GM21723 (cell line): ENCODE measurements around the gene KRT79.
"Not testable (repeated sequence)": the region's sequence is repeated elsewhere in the genome, so short reads cannot be mapped to it uniquely, and the experiment has no call there.

Source experiments
- ATAC-seq: cut with Tn5 transposase; IDR thresholded peaks from one replicate; pipeline ENCODE4 v1.9.1; 2021; ENCODE audit warnings: mild to moderate bottlenecking, moderate library complexity; ENCODE audit not compliant: unreplicated experiment

KRT79 gene

GRCh38 chr12:52833922-52834726 lies at the start of gene KRT79:
TSS of gene KRT79 (minus strand) at chr12:52834311. CDS start at chr12:52834260, 51 bp downstream.
- ATAC-seq: no peak

GRCh38 chr12:52880499-52880898 lies 46.4 kb upstream of the KRT79 start:
- not testable (repeated sequence) for ATAC-seq

GRCh38 chr12:52879394-52880351 lies 45.6 kb upstream of the KRT79 start:
- no peak for ATAC-seq

GRCh38 chr12:52878507-52879393 lies 44.6 kb upstream of the KRT79 start:
- ATAC-seq: no peak

- no peak for ATAC-seq
These were observed 43.1 kb upstream of the KRT79 start for GRCh38 chr12:52877242-52877641.

GRCh38 chr12:52876372-52876771 lies 42.3 kb upstream of the KRT79 start:
- ATAC-seq: no peak

GRCh38 chr12:52874573-52875435 lies 40.7 kb upstream of the KRT79 start:
- no peak for ATAC-seq

- ATAC-seq: peak; percentile 43
These were observed 39.9 kb upstream of the KRT79 start for GRCh38 chr12:52873832-52874572.

GRCh38 chr12:52873513-52873831 lies 39.4 kb upstream of the KRT79 start:
- no peak for ATAC-seq

GRCh38 chr12:52872644-52873389 lies 38.7 kb upstream of the KRT79 start:
- ATAC-seq: no peak

- ATAC-seq: no peak
These were observed 37.4 kb upstream of the KRT79 start for GRCh38 chr12:52871291-52872039.

GRCh38 chr12:52870361-52871290 lies 36.5 kb upstream of the KRT79 start:
- ATAC-seq: peak; percentile 60

GRCh38 chr12:52867642-52868041 lies 33.5 kb upstream of the KRT79 start:
- ATAC-seq: no peak

GRCh38 chr12:52867152-52867551 lies 33.0 kb upstream of the KRT79 start:
- ATAC-seq: no peak

GRCh38 chr12:52865090-52865944 lies 31.2 kb upstream of the KRT79 start:
- no peak for ATAC-seq

- ATAC-seq: no peak
These were observed 27.9 kb upstream of the KRT79 start for GRCh38 chr12:52862023-52862422.
